Urinary bladder (tissue), 4 donors: Measurements from ENCODE around the gene FMNL2. TPM values are rescaled to one million over a fixed set of nuclear protein-coding genes. Genes with fewer than 3 reads are reported as not detected.
A peak's percentile ranks its signal among the peaks of the same experiment; 100 is the strongest.

ENCODE experiments used
- DNase-seq: peaks from one replicate; pipeline ENCODE4 v3.0.0-alpha.2; 2015; ENCODE audit errors: extremely low spot score
- H3K27ac ChIP-seq: one replicate; pipeline ENCODE4 v1.5.1; 2013; ENCODE audit warnings: low read depth, mild to moderate bottlenecking, moderate library complexity
- H3K36me3 ChIP-seq: one replicate; pipeline ENCODE4 v1.6.1; 2013; ENCODE audit warnings: mild to moderate bottlenecking, moderate library complexity; ENCODE audit not compliant: insufficient read depth
- H3K4me1 ChIP-seq: one replicate; pipeline ENCODE4 v1.6.1; 2013; ENCODE audit warnings: mild to moderate bottlenecking, moderate library complexity; ENCODE audit not compliant: insufficient read depth
- H3K4me3 ChIP-seq: one replicate; pipeline ENCODE4 v1.5.1; 2013; ENCODE audit warnings: low read depth, low read length
- WGBS: extraction: QIAGEN DNeasy Blood & Tissue Kit; methylation state at CpG from one replicate; pipeline ENCODE4 v1.1.7; 2013; 5-methylcytosine and 5-hydroxymethylcytosine counted together
- polyA plus RNA-seq: library from polyadenylated mRNA; stranded (reverse); fragments of 200-250 nt; gene quantifications from one replicate; pipeline ENCODE4 v1.2.3, GENCODE V29; 2013
- total RNA-seq: library from RNA; depleted of rRNA; stranded (reverse); fragments of >200 nt; gene quantifications from one replicate; pipeline ENCODE4 v1.2.3, GENCODE V29; 2014
- donor health status: healthy with polysubstance abuse.
- donor health status: healthy.

The FMNL2 gene
- total and polyA plus RNA-seq, 2 donors, result 27.7 to 77.6 TPM

DNA sequence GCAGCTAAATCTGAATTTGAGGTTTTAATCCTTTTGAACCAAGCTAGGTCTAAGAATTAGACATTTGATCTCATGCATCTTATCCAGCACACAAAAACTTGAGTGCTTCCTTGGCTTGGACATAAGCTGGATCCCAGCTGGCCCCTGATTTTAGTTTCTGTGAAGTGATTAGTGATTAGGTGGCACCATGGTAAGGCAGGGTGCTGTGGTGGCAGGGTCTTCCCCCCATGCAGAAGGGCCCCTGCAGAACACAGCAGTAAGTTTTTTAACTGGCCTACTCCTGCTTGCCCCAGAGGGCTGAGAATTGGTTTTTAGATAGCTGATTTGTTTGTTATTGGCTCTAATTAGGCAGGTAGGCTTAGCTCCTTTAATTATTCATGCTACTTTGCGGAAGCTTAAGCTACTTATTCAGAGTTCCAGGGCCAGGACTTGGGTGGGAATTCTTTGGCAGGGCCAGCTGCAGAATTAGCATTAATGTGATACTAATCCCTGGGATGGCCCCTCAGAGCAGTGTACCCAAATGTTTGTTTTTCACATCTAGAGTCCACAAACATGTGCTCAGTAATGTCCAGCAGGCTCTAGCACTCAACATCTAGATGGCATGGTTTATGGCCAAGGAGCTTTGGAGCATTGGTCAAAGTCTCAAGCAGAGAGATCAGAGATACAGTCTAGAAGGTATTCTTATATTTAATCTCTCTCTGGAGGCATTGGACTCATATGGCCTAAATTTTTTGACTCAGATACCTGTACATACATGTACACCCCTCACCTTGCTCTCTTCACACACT, 99.6 kb downstream of the FMNL2 start:
- Histone ChIP-seq H3K27ac (no peak overlapping the region), H3K4me1 (peaks cover 2% of the 10 kb centered on the region), H3K36me3 (no peaks in the 10 kb centered on the region), H3K4me3 (no peak overlapping the region)
- WGBS, result 96% methylated on average over 1 of the region's 1 CpG
- DNase-seq, result no peak

DNA sequence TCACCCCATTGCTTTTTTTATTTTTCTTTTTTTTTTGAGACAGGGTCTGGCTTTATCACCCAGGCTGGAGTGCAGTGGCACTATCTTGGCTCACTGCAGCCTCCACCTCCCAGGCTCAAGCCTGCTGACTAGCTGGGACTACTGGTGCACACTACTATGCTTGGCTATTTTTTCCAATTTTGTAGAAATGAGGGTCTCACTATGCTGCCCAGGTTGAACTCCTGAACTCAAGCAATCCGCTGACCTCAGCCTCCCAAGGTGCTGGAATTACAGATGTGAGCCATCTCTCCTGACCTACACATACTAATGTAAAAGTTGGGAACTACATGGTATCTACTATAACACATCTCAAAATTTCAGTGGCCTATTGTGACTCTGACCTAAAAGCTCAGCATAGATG, 101.2 kb downstream of the FMNL2 start:
- no peak overlapping the region for H3K4me3 ChIP-seq
- no peak for DNase-seq
- peaks cover 2% of the 10 kb centered on the region for H3K4me1 ChIP-seq
- no peak overlapping the region for H3K27ac ChIP-seq
- WGBS, result 98% methylated on average over 1 of the region's 1 CpG
- no peaks in the 10 kb centered on the region for H3K36me3 ChIP-seq

DNA sequence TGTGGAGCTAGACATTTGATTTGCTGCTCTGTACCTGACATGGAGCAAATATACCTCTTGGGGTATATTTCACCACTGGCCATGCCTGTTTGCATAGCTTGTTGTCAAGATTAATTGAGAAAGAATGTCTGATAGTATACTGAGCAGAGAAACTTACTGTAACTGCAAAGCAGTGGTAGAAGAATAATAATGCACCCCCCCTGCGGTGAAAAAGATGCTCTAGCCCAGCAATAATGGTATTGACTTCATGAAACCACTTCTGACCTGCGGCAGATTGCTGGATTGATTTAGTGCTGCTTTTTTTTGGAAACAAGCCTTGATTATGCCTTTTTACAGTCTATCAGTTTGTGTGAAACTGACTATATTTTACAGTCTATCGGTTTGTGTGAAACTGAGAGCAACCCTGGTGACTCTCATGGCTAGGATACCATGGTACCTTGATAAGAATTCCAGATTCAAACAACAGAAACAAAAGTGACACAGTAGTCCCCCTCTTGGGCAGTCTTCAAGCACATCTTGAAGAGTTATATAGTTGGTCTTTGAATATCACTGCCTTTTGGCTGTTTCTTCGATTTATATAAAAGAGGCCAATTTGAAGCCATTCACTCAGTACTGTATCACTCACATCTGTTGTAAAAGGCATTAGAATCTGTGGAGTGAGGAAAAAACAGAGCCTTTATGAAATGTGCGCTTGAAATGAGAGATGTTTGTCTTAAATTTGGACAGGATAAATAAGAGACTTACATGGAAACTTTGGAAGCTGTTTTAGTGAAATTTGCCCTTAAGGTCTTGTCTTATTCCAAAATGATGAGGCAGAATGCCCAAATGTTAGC, 102.5 kb downstream of the FMNL2 start:
- H3K4me3 ChIP-seq, result no peak overlapping the region
- peak overlapping the region; percentile 23 for H3K27ac ChIP-seq
- H3K4me1 ChIP-seq, result peaks cover 2% of the 10 kb centered on the region
- WGBS, result 81% methylated on average over 5 of the region's 5 CpGs
- DNase-seq, result no peak
- no peaks in the 10 kb centered on the region for H3K36me3 ChIP-seq

DNA sequence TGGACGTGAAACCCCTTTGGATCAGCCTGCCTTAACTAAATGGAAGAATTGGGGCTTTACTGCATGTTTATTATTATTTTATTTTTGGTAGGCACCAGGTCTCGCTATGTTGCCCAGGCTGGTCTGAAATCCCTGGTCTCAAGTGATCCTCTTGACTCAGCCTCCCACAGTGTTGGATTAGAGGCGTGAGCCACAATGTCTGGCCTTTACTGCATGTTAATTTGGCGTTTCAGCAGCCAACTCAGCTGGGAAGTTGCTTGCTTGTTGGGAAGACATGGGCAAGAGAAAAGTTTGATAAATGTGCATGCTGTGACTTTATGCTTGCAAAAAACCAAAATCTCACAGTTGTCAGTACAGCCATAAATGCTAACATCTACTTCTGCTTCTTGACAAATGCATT, 105.1 kb downstream of the FMNL2 start:
- Histone ChIP-seq H3K4me3 (no peak overlapping the region), H3K4me1 (no peaks in the 10 kb centered on the region), H3K36me3 (no peaks in the 10 kb centered on the region), H3K27ac (no peak overlapping the region)
- WGBS, result 90% methylated on average over 4 of the region's 4 CpGs
- DNase-seq, result no peak

DNA sequence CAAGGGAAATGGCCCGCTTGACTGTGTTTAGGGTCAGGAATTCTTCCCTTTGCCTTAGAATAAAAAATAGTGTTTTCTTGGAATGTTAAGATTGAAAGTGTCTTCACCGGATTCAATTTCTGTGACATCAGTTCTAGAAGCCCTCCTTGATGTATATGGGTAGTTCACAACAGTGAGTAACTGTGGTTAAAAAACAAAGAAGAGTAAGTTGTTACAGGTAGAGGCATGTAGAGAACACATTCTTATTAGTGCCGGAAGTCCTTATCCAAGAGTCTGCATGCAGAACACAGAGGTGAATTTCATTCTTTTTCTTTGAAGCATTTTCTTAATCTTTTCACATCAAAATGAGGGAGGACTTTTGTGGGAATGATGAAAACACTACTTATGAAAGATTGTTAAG, 105.5 kb downstream of the FMNL2 start:
- Histone ChIP-seq H3K27ac (no peak overlapping the region), H3K36me3 (no peaks in the 10 kb centered on the region), H3K4me1 (no peaks in the 10 kb centered on the region), H3K4me3 (no peak overlapping the region)
- WGBS, result 92% methylated on average over 3 of the region's 3 CpGs
- peak; percentile 41 for DNase-seq

DNA sequence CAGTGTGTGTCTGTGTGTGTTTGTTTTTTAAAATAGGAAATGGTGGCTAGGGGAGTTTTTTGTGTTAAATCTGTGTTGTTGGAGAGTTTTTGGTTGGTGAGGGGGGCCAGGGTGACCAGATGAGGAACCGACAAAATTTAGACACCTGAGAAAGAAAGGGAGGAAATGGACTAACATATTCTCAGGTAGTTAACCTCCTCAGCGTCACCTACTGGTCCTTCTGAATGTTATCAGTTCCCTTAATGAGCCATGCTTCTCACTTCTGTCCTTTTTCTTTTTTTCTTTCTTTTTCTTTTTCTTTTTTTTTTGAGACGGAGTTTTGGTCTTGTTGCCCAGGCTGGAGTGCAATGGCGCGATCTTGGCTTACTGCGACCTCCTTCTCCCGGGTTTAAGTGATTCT, 107.0 kb downstream of the FMNL2 start:
- H3K4me1 ChIP-seq, result no peaks in the 10 kb centered on the region
- no peaks in the 10 kb centered on the region for H3K36me3 ChIP-seq
- WGBS, result 97% methylated on average over 7 of the region's 7 CpGs
- H3K27ac ChIP-seq, result no peak overlapping the region
- DNase-seq, result no peak
- no peak overlapping the region for H3K4me3 ChIP-seq

DNA sequence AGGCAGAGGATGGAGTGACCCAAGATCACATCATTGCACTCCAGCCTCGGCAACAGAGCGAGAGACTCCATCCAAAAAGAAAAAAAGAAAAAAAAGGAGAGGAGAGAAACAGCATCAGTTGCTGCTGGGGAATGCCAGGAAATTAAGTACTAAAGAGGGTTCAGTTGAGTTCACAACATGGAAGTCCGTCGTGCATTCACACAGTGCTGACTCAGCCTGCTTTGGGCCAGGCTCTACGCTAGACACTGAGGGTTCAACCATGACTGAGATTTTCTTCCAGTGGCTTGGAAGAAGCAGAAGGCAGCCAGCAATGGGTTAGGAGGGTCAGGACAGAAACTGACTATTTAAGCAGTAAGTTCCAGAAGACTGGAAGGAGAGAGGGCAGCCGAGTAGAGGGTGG, 108.8 kb downstream of the FMNL2 start:
- DNase-seq, result no peak
- 55% methylated on average over 6 of the region's 6 CpGs for WGBS
- no peak overlapping the region for H3K4me3 ChIP-seq
- no peaks in the 10 kb centered on the region for H3K4me1 ChIP-seq
- H3K27ac ChIP-seq, result no peak overlapping the region
- no peaks in the 10 kb centered on the region for H3K36me3 ChIP-seq

DNA sequence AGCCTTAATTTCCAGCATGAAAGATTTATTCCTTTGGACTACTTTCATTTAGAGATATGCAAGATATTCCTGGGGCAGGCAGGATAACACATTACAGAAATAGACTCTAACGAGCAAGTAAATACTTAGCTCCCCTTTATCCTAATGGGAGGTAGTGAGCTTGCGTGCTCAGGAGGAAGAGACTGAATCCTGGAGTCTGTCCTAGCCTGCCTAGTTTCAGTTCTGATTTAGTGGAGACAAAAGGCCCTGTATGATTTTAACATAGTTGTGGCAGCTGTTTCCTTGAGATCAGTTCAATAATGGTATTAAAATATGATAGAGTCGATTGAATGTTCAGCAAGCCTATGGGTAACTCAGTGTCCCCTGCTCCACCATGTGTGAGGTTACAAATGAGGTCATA, 109.5 kb downstream of the FMNL2 start:
- DNase-seq, result no peak
- H3K27ac ChIP-seq, result no peak overlapping the region
- H3K4me3 ChIP-seq, result no peak overlapping the region
- H3K36me3 ChIP-seq, result no peaks in the 10 kb centered on the region
- WGBS, result 47% methylated on average over 3 of the region's 3 CpGs
- H3K4me1 ChIP-seq, result no peaks in the 10 kb centered on the region

DNA sequence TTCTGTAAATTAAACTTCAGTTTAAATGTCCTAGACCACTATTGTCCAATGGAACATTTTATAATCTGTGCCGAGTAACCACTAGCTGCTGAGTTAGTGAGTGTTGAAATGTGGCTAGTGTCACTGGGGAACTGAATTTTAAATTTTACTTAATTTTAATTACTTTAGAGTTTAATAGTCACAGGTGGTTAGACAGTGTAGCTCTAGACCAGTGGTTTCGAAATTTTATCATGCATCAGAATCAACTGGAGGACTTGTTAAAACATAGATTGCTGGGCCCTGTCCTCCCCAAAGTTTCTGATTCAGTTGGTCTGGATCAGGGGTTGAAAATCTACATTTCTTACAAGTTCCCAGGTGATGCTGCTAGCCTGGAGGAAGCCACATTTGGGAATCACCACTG, 110.4 kb downstream of the FMNL2 start:
- Histone ChIP-seq H3K4me3 (no peak overlapping the region), H3K4me1 (no peaks in the 10 kb centered on the region), H3K27ac (no peak overlapping the region), H3K36me3 (no peaks in the 10 kb centered on the region)
- WGBS, result 83% methylated on average over 2 of the region's 2 CpGs
- DNase-seq, result no peak

DNA sequence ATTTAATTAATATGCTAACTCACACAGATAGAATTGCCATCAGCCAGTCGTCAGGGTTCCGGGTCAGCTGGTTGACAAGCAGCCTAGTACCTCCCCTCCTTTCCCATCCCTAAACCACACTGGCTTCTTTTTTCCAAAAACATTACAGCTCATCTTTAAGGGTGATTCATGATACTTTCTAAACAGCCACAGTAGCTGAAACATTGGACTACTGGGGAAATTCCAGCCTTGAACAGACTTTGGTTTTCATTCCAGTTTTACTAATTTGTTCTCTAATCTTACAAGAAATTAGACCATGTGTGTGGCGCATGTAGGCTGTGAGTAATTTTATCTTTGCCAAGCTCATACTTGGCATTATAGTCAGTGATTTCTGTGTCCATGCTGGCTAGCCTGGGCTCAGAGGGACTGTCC, 110.8 kb downstream of the FMNL2 start:
- Histone ChIP-seq H3K36me3 (no peaks in the 10 kb centered on the region), H3K4me1 (no peaks in the 10 kb centered on the region), H3K27ac (no peak overlapping the region), H3K4me3 (no peak overlapping the region)
- DNase-seq, result no peak
- 32% methylated on average over 3 of the region's 3 CpGs for WGBS

DNA sequence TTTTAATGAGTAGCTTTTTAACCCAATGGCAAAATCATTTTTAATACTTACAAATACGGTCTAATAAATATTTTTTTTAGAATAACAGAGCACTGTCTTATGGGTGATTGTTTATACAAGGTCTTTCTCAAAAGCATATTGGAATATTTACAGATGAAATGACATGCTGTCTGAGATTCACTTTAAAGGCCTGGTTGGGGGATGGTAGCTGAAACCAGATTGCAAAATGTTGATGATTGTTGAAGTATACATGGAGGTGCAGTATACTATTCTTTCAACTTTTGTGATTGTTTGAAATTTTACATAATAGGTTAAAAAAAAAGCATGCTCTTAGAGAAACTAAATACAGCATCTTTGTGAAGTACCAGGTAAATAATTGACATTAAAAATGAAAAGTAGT, 111.2 kb downstream of the FMNL2 start:
- Histone ChIP-seq H3K27ac (no peak overlapping the region), H3K4me1 (no peaks in the 10 kb centered on the region), H3K4me3 (no peak overlapping the region), H3K36me3 (no peaks in the 10 kb centered on the region)
- WGBS, result 33% methylated on average over 1 of the region's 1 CpG
- no peak for DNase-seq

DNA sequence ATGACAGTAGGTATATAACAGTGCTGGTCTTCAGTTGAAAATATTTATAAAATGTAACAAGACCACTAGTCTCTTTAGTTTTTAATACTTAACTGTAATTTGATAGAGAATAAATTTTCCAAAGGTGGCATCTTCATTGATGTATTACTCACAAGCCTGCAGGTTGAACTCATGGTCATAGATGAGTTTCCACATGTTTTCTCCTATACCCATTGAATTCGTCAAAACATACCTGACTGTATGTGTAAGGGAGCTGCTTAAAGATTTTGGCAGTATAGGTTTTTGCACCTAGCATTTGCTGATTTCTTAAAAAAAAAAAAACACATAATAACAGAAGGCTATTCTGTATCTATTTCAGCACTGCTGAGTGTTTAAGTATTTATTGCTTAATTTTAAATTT, 112.9 kb downstream of the FMNL2 start:
- Histone ChIP-seq H3K4me1 (no peaks in the 10 kb centered on the region), H3K36me3 (no peaks in the 10 kb centered on the region), H3K27ac (no peak overlapping the region), H3K4me3 (no peak overlapping the region)
- 97% methylated on average over 1 of the region's 1 CpG for WGBS
- no peak for DNase-seq

DNA sequence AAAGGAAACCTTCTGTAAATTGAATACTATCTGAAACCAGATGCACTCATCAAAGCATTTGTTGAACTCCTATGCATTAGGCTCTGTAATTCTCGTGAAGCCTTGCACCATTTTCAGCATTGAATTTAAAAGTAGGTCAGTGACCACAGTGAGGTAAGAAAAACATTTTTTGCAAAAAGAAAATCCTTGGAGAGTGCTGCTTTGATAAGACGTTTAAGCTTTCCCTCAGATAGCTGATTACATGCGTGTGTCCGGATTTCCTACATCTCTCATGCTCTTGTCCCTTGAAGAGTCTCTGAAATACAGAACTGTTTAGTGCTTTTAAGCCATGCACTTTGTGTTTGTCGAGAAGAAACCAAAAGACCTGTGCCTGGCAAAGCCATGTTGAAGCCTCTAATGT, 113.6 kb downstream of the FMNL2 start:
- Histone ChIP-seq H3K4me1 (no peaks in the 10 kb centered on the region), H3K36me3 (no peaks in the 10 kb centered on the region), H3K27ac (no peak overlapping the region), H3K4me3 (no peak overlapping the region)
- DNase-seq, result no peak
- WGBS, result 64% methylated on average over 5 of the region's 5 CpGs

DNA sequence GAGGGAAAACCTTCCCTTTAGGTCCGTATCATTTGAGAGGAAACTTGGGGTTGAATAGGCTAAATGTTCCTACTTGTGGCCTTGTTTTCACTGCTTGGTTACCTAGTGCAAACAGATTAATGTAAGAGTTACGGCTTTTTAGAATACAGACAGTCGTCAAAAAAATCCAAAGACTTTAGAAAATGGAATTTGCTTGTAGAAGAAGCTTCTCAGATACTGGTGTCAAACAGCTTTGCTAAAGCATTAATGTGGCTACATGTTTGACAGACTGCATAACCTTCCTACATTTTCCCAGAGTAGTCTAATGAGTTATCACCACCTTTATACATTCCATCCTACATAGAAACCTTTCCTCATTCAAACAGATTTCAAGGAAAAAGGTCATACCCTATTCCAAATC, 114.6 kb downstream of the FMNL2 start:
- DNase-seq, result no peak
- whole genome bisulfite sequencing, result 80% methylated on average over 3 of the region's 3 CpGs

More for the DNA sequence above, 114.6 kb downstream of the FMNL2 start:
- Histone ChIP-seq H3K4me1 (no peaks in the 10 kb centered on the region), H3K4me3 (no peak overlapping the region), H3K27ac (no peak overlapping the region), H3K36me3 (no peaks in the 10 kb centered on the region)
